ENCODE measurements around the gene CTDSPL.
"Not testable (repeated sequence)": the region's sequence is repeated elsewhere in the genome, so short reads cannot be mapped to it uniquely, and the experiment has no call there.

The CTDSPL gene

GRCh38 chr3:37987751-37988179, 126.1 kb downstream of the CTDSPL start:
- H3K9me3 ChIP-seq (ENCODE audit: low read depth, low read length), result no peaks in the 10 kb centered on the region
- no peak overlapping the region for H3K27ac ChIP-seq
- H3K9ac ChIP-seq (ENCODE audit: insufficient read length), result no peak overlapping the region
- no peak for DNase-seq (ENCODE audit: low read depth, low spot score)
- no peaks in the 10 kb centered on the region for H3K36me3 ChIP-seq (ENCODE audit: insufficient read depth, low read length)
- TF ChIP-seq FOXP2 (optimal IDR thresholded peaks at IDR 0.05; ENCODE audit: control extremely low read depth, extremely low read length, insufficient read depth), result no peak
- no peak for TF ChIP-seq POLR2AphosphoS5 (IDR thresholded peaks at IDR 0.05; ENCODE audit: borderline replicate concordance, low read depth, low read length)
- no peak for TF ChIP-seq EZH2 (IDR thresholded peaks at IDR 0.05)
- H3K4me3 ChIP-seq, result no peak overlapping the region

- not testable (repeated sequence) for DNase-seq (ENCODE audit: low read depth, low spot score); H3K9me3 ChIP-seq (ENCODE audit: low read depth, low read length); H3K9ac ChIP-seq (ENCODE audit: insufficient read length); H3K4me3 ChIP-seq; H3K27ac ChIP-seq; H3K36me3 ChIP-seq (ENCODE audit: insufficient read depth, low read length)
Measured at GRCh38 chr3:37988376-37988775, 126.7 kb downstream of the CTDSPL start.

GRCh38 chr3:37988931-37989525, 127.3 kb downstream of the CTDSPL start:
- TF ChIP-seq POLR2AphosphoS5 (IDR thresholded peaks at IDR 0.05; ENCODE audit: borderline replicate concordance, low read depth, low read length), result no peak
- TF ChIP-seq EZH2 (IDR thresholded peaks at IDR 0.05), result no peak
- TF ChIP-seq FOXP2 (optimal IDR thresholded peaks at IDR 0.05; ENCODE audit: control extremely low read depth, extremely low read length, insufficient read depth), result no peak
- DNase-seq (ENCODE audit: low read depth, low spot score), result no peak
- Histone ChIP-seq H3K4me3 (no peak overlapping the region), H3K9me3 (ENCODE audit: low read depth, low read length) (no peaks in the 10 kb centered on the region), H3K9ac (ENCODE audit: insufficient read length) (no peak overlapping the region), H3K27ac (no peak overlapping the region), H3K36me3 (ENCODE audit: insufficient read depth, low read length) (no peaks in the 10 kb centered on the region)

- no peak for TF ChIP-seq POLR2AphosphoS5 (IDR thresholded peaks at IDR 0.05; ENCODE audit: borderline replicate concordance, low read depth, low read length)
- no peak for TF ChIP-seq EZH2 (IDR thresholded peaks at IDR 0.05)
- TF ChIP-seq FOXP2 (optimal IDR thresholded peaks at IDR 0.05; ENCODE audit: control extremely low read depth, extremely low read length, insufficient read depth), result no peak
- H3K9ac ChIP-seq (ENCODE audit: insufficient read length), result no peak overlapping the region
- no peak for DNase-seq (ENCODE audit: low read depth, low spot score)
- H3K36me3 ChIP-seq (ENCODE audit: insufficient read depth, low read length), result no peaks in the 10 kb centered on the region
- no peak overlapping the region for H3K27ac ChIP-seq
- H3K9me3 ChIP-seq (ENCODE audit: low read depth, low read length), result no peaks in the 10 kb centered on the region
- H3K4me3 ChIP-seq, result no peak overlapping the region
Measured at GRCh38 chr3:37989821-37990480, 128.3 kb downstream of the CTDSPL start.

- no peak within 1 kb of the TSS for H3K4me3 ChIP-seq
- no peak within 1 kb of the TSS for H3K9ac ChIP-seq (ENCODE audit: insufficient read length)
Measured at GRCh38 chr3:37990527-37990926, 128.8 kb downstream of the CTDSPL start, which contains the start of gene VILL. TSS of gene VILL (plus strand) at chr3:37990786. CDS start at chr3:37993673, 2,887 bp downstream.

GRCh38 chr3:37991109-37991508, 129.4 kb downstream of the CTDSPL start:
- Histone ChIP-seq H3K9ac (ENCODE audit: insufficient read length) (no peak overlapping the region), H3K36me3 (ENCODE audit: insufficient read depth, low read length) (no peaks in the 10 kb centered on the region), H3K27ac (no peak overlapping the region), H3K9me3 (ENCODE audit: low read depth, low read length) (no peaks in the 10 kb centered on the region), H3K4me3 (no peak overlapping the region)
- TF ChIP-seq POLR2AphosphoS5 (IDR thresholded peaks at IDR 0.05; ENCODE audit: borderline replicate concordance, low read depth, low read length), result no peak
- no peak for DNase-seq (ENCODE audit: low read depth, low spot score)

More at GRCh38 chr3:37990527-37990926, 128.8 kb downstream of the CTDSPL start, which contains the start of gene VILL:
- no peak for DNase-seq (ENCODE audit: low read depth, low spot score)
- no peaks in the 10 kb centered on the region for H3K36me3 ChIP-seq (ENCODE audit: insufficient read depth, low read length)
- H3K9me3 ChIP-seq (ENCODE audit: low read depth, low read length), result no peaks in the 10 kb centered on the region
- no peak within 1 kb of the TSS for H3K27ac ChIP-seq
- TF ChIP-seq FOXP2 (optimal IDR thresholded peaks at IDR 0.05; ENCODE audit: control extremely low read depth, extremely low read length, insufficient read depth) (no peak), EZH2 (IDR thresholded peaks at IDR 0.05) (no peak), POLR2AphosphoS5 (IDR thresholded peaks at IDR 0.05; ENCODE audit: borderline replicate concordance, low read depth, low read length) (no peak)

GRCh38 chr3:37991823-37992222, 130.1 kb downstream of the CTDSPL start:
- Histone ChIP-seq H3K4me3 (no peak overlapping the region), H3K27ac (no peak overlapping the region), H3K36me3 (ENCODE audit: insufficient read depth, low read length) (no peaks in the 10 kb centered on the region), H3K9ac (ENCODE audit: insufficient read length) (no peak overlapping the region), H3K9me3 (ENCODE audit: low read depth, low read length) (no peaks in the 10 kb centered on the region)
- no peak for DNase-seq (ENCODE audit: low read depth, low spot score)
- TF ChIP-seq EZH2 (IDR thresholded peaks at IDR 0.05) (no peak), POLR2AphosphoS5 (IDR thresholded peaks at IDR 0.05; ENCODE audit: borderline replicate concordance, low read depth, low read length) (no peak), FOXP2 (optimal IDR thresholded peaks at IDR 0.05; ENCODE audit: control extremely low read depth, extremely low read length, insufficient read depth) (no peak)

GRCh38 chr3:37992271-37993066, 130.8 kb downstream of the CTDSPL start:
- Histone ChIP-seq H3K27ac (no peak overlapping the region), H3K9me3 (ENCODE audit: low read depth, low read length) (no peaks in the 10 kb centered on the region), H3K4me3 (no peak overlapping the region), H3K9ac (ENCODE audit: insufficient read length) (no peak overlapping the region), H3K36me3 (ENCODE audit: insufficient read depth, low read length) (no peaks in the 10 kb centered on the region)
- TF ChIP-seq FOXP2 (optimal IDR thresholded peaks at IDR 0.05; ENCODE audit: control extremely low read depth, extremely low read length, insufficient read depth), result no peak
- no peak for TF ChIP-seq POLR2AphosphoS5 (IDR thresholded peaks at IDR 0.05; ENCODE audit: borderline replicate concordance, low read depth, low read length)
- TF ChIP-seq EZH2 (IDR thresholded peaks at IDR 0.05), result no peak
- no peak for DNase-seq (ENCODE audit: low read depth, low spot score)
